ENCODE measurements around the gene POR.

GRCh38 chr7:76023002-76023401 lies 108.0 kb downstream of the POR start:
- TF ChIP-seq CTCF (IDR thresholded peaks at IDR 0.05) = no peak
- TF ChIP-seq POLR2AphosphoS5 (IDR thresholded peaks at IDR 0.05) = no peak

Measured in sigmoid colon (tissue), 4 donors.